ENCODE measurements around the gene EIF4E2.

EIF4E2 gene

DNA sequence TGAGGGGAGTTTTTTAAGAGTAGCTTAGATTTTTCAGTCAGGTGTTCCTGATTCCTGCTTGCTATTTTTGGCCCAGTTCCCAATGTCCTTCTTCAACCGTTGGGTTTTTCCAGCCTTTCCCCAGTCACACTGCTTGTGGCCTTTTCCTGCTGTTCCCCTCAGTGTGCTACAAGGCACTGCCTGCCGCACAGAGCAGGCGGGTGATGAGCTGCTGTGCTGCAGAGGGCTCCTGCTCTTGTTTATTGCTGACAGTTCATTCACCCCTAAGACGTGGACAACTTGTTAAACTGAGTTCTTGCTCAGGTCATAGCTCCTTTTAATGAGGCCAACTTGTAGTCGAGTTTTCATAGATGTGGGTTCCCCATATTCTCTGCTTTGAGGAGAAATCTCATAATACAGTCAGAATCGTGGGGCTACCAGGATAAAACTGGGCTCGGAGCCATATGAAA lies 20.6 kb downstream of the EIF4E2 start:
- Histone ChIP-seq H2BK15ac (ENCODE audit: low read depth, poor library complexity, severe bottlenecking) (no peak overlapping the region), H3K79me1 (replicated peaks; ENCODE audit: low read length, poor library complexity, severe bottlenecking) (peaks cover 32% of the 10 kb centered on the region), H3K4me3 (ENCODE audit: insufficient read depth in 1 of 2, low read depth in 1 of 2, low read length in 2 of 2) (no peak overlapping the region), H3K18ac (ENCODE audit: low read depth in 1 of 2, low read length in 2 of 2) (no peak overlapping the region), H3K9me3 (ENCODE audit: control insufficient read depth, low read length) (no peaks in the 10 kb centered on the region), H3K4ac (ENCODE audit: low read depth in 1 of 2, low read length in 2 of 2) (no peak overlapping the region), H3K36me3 (ENCODE audit: control insufficient read depth in 1 of 2, insufficient read depth in 2 of 2, low read depth in 1 of 2, low read length in 2 of 2) (peaks cover 35 to 82% of the 10 kb centered on the region in 2 experiments), H3K14ac (ENCODE audit: low read length in 2 of 2) (no peak overlapping the region), H3K4me1 (ENCODE audit: control insufficient read depth, insufficient read depth, low read depth, low read length) (peaks cover 9% of the 10 kb centered on the region), H2BK5ac (ENCODE audit: low read depth, low read length, poor library complexity, severe bottlenecking) (no peak overlapping the region), H4K8ac (ENCODE audit: low read length) (no peak overlapping the region), H4K91ac (ENCODE audit: low read length) (no peak overlapping the region), H2BK12ac (ENCODE audit: low read length in 2 of 2) (no peak overlapping the region), H2AK5ac (ENCODE audit: low read length, severe bottlenecking) (no peak overlapping the region), H3K23ac (ENCODE audit: low read length in 2 of 2) (no peak overlapping the region), H3K27ac (ENCODE audit: low read length, poor library complexity, severe bottlenecking) (no peak overlapping the region), H2BK120ac (ENCODE audit: low read depth, low read length) (no peak overlapping the region), H2AFZ (ENCODE audit: low read depth, low read length) (no peak overlapping the region), H3K9ac (ENCODE audit: low read length) (no peak overlapping the region), H3K4me2 (ENCODE audit: low read length, poor library complexity, severe bottlenecking) (no peak overlapping the region), H3K27me3 (ENCODE audit: control insufficient read depth in 1 of 2, insufficient read depth in 1 of 2, low read length in 2 of 2) (no peaks in the 10 kb centered on the region)
- WGBS = 96% methylated on average over 7 of the region's 7 CpGs
- no peak for DNase-seq

DNA sequence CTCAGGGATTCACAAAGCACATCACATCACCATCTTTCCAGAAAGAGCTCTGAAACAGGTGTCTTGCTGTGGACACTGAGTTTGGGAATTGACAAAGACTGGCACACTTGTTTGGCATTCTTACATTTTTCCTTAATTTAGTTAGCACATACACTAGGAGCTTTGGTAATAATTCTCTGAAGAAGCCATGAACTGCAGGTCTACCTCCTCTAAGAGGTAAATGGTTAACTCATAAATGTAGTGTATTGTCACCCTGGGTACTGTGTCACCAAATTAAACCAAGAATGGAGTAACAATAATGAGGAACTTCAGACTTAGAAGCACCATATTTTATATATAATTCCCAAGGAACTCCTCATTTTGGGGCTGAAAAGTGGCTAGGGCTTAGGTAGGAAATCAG lies 22.6 kb downstream of the EIF4E2 start:
- Histone ChIP-seq H3K18ac (ENCODE audit: low read depth in 1 of 2, low read length in 2 of 2) (no peak overlapping the region), H3K4me2 (ENCODE audit: low read length, poor library complexity, severe bottlenecking) (no peak overlapping the region), H2BK15ac (ENCODE audit: low read depth, poor library complexity, severe bottlenecking) (no peak overlapping the region), H3K9ac (ENCODE audit: low read length) (no peak overlapping the region), H3K27ac (ENCODE audit: low read length, poor library complexity, severe bottlenecking) (no peak overlapping the region), H3K27me3 (ENCODE audit: control insufficient read depth in 1 of 2, insufficient read depth in 1 of 2, low read length in 2 of 2) (no peaks in the 10 kb centered on the region), H3K4ac (ENCODE audit: low read depth in 1 of 2, low read length in 2 of 2) (no peak overlapping the region), H3K79me1 (replicated peaks; ENCODE audit: low read length, poor library complexity, severe bottlenecking) (peaks cover 26% of the 10 kb centered on the region), H2BK5ac (ENCODE audit: low read depth, low read length, poor library complexity, severe bottlenecking) (no peak overlapping the region), H4K91ac (ENCODE audit: low read length) (no peak overlapping the region), H3K36me3 (ENCODE audit: control insufficient read depth in 1 of 2, insufficient read depth in 2 of 2, low read depth in 1 of 2, low read length in 2 of 2) (peaks cover 25 to 69% of the 10 kb centered on the region in 2 experiments), H2AK5ac (ENCODE audit: low read length, severe bottlenecking) (no peak overlapping the region), H2BK12ac (ENCODE audit: low read length in 2 of 2) (no peak overlapping the region), H3K4me1 (ENCODE audit: control insufficient read depth, insufficient read depth, low read depth, low read length) (peaks cover 9% of the 10 kb centered on the region), H3K9me3 (ENCODE audit: control insufficient read depth, low read length) (no peaks in the 10 kb centered on the region), H3K14ac (ENCODE audit: low read length in 2 of 2) (no peak overlapping the region), H3K4me3 (ENCODE audit: insufficient read depth in 1 of 2, low read depth in 1 of 2, low read length in 2 of 2) (no peak overlapping the region), H4K8ac (ENCODE audit: low read length) (no peak overlapping the region), H2AFZ (ENCODE audit: low read depth, low read length) (no peak overlapping the region), H3K23ac (ENCODE audit: low read length in 2 of 2) (no peak overlapping the region), H2BK120ac (ENCODE audit: low read depth, low read length) (no peak overlapping the region)
- no peak for DNase-seq

DNA sequence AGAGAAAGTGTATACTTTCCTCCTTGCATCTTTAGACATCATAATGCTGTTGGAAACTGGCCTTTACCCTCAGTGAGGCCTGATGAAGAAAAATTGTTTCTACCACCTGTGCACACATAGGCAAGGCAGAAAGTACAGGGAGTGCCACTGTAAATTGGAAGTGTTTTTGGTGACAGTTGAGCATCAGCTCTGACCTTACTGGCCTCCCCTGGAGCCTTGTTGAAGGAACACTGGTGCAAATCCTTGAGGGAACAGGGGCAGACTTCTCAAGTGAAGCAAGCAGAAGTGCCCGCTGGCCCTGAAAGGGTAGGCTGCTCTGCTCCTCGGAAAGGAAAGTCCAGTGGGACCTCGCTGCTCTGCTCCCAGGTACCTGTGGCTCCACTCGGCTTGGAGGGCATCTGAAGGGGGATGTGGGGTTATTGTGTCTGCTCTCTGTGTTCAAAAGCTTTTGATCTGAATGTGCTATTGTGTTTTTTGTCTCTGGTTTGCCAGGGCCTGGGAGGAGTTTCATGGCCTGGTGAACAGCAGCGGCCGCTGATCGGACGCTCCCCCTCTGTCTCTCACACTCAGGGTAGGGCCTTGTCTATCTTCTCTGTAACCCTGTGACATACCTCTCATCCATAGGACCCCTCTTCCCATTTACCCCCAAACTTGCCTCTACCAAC lies 23.4 kb downstream of the EIF4E2 start:
- H2AFZ ChIP-seq (ENCODE audit: low read depth, low read length) = no peak overlapping the region
- peaks cover 22% of the 10 kb centered on the region for H3K79me1 ChIP-seq (replicated peaks; ENCODE audit: low read length, poor library complexity, severe bottlenecking)
- H3K36me3 ChIP-seq (ENCODE audit: control insufficient read depth in 1 of 2, insufficient read depth in 2 of 2, low read depth in 1 of 2, low read length in 2 of 2) = peaks cover 21 to 67% of the 10 kb centered on the region in 2 experiments
- no peak overlapping the region for H2AK5ac ChIP-seq (ENCODE audit: low read length, severe bottlenecking)
- no peak overlapping the region for H3K14ac ChIP-seq (ENCODE audit: low read length in 2 of 2)
- H3K27me3 ChIP-seq (ENCODE audit: control insufficient read depth in 1 of 2, insufficient read depth in 1 of 2, low read length in 2 of 2) = no peaks in the 10 kb centered on the region
- no peak overlapping the region for H3K27ac ChIP-seq (ENCODE audit: low read length, poor library complexity, severe bottlenecking)
- H3K4me2 ChIP-seq (ENCODE audit: low read length, poor library complexity, severe bottlenecking) = no peak overlapping the region
- H2BK12ac ChIP-seq (ENCODE audit: low read length in 2 of 2) = no peak overlapping the region
- H3K23ac ChIP-seq (ENCODE audit: low read length in 2 of 2) = no peak overlapping the region
- no peak overlapping the region for H2BK5ac ChIP-seq (ENCODE audit: low read depth, low read length, poor library complexity, severe bottlenecking)
- no peak overlapping the region for H3K4ac ChIP-seq (ENCODE audit: low read depth in 1 of 2, low read length in 2 of 2)
- H2BK15ac ChIP-seq (ENCODE audit: low read depth, poor library complexity, severe bottlenecking) = no peak overlapping the region
- H4K8ac ChIP-seq (ENCODE audit: low read length) = no peak overlapping the region
- DNase-seq = no peak
- no peak overlapping the region for H3K9ac ChIP-seq (ENCODE audit: low read length)
- H2BK120ac ChIP-seq (ENCODE audit: low read depth, low read length) = no peak overlapping the region
- H3K4me3 ChIP-seq (ENCODE audit: insufficient read depth in 1 of 2, low read depth in 1 of 2, low read length in 2 of 2) = no peak overlapping the region
- no peak overlapping the region for H3K18ac ChIP-seq (ENCODE audit: low read depth in 1 of 2, low read length in 2 of 2)
- peaks cover 9% of the 10 kb centered on the region for H3K4me1 ChIP-seq (ENCODE audit: control insufficient read depth, insufficient read depth, low read depth, low read length)
- no peak overlapping the region for H4K91ac ChIP-seq (ENCODE audit: low read length)
- no peaks in the 10 kb centered on the region for H3K9me3 ChIP-seq (ENCODE audit: control insufficient read depth, low read length)
- WGBS = 96% methylated on average over 8 of the region's 8 CpGs

DNA sequence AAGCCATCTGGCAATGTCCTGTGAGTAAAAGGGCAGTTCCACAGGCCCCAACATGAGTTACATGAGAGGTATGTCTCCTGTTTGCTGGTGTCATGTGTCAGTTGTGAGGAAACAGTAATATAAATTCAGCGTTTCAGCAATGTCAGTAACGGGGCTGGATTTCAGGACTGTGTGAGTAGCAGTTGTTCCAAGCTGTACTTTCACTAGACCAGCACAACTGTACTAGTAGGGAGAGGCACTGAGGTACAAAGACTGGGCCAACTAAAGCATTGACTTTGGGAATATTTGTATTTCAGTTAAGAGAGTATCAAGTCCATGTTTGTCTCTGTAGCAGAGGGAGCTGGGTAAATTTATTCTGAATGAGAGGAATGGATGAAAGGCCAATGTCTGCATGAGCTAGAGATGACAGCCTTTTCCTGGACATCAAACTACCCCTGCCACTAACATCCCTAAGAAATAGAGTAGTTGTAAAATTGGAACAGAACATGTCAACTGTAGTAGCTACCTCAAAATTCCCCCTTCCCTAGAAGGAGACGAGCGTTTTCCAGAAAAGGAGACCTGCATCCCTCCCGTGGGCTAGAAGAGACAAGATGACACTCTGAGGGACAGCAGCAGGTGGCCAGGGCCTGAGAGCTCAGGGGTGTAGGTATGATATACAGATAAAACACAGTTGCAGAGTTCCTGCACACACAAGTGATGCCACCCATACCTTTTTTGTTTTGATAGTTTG lies 24.4 kb downstream of the EIF4E2 start:
- no peak overlapping the region for H2BK120ac ChIP-seq (ENCODE audit: low read depth, low read length)
- H3K27me3 ChIP-seq (ENCODE audit: control insufficient read depth in 1 of 2, insufficient read depth in 1 of 2, low read length in 2 of 2) = no peaks in the 10 kb centered on the region
- H4K8ac ChIP-seq (ENCODE audit: low read length) = no peak overlapping the region
- H3K4me2 ChIP-seq (ENCODE audit: low read length, poor library complexity, severe bottlenecking) = no peak overlapping the region
- H2BK5ac ChIP-seq (ENCODE audit: low read depth, low read length, poor library complexity, severe bottlenecking) = no peak overlapping the region
- no peak for DNase-seq
- H4K91ac ChIP-seq (ENCODE audit: low read length) = no peak overlapping the region
- H3K14ac ChIP-seq (ENCODE audit: low read length in 2 of 2) = no peak overlapping the region
- peaks cover 18% of the 10 kb centered on the region for H3K79me1 ChIP-seq (replicated peaks; ENCODE audit: low read length, poor library complexity, severe bottlenecking)
- no peak overlapping the region for H3K18ac ChIP-seq (ENCODE audit: low read depth in 1 of 2, low read length in 2 of 2)
- H3K4me3 ChIP-seq (ENCODE audit: insufficient read depth in 1 of 2, low read depth in 1 of 2, low read length in 2 of 2) = no peak overlapping the region
- no peaks in the 10 kb centered on the region for H3K9me3 ChIP-seq (ENCODE audit: control insufficient read depth, low read length)
- H2BK15ac ChIP-seq (ENCODE audit: low read depth, poor library complexity, severe bottlenecking) = no peak overlapping the region
- WGBS = 93% methylated on average over 5 of the region's 5 CpGs
- no peak overlapping the region for H3K4ac ChIP-seq (ENCODE audit: low read depth in 1 of 2, low read length in 2 of 2)
- H2AFZ ChIP-seq (ENCODE audit: low read depth, low read length) = no peak overlapping the region
- no peak overlapping the region for H3K9ac ChIP-seq (ENCODE audit: low read length)
- peaks cover 9% of the 10 kb centered on the region for H3K4me1 ChIP-seq (ENCODE audit: control insufficient read depth, insufficient read depth, low read depth, low read length)
- peaks cover 14 to 67% of the 10 kb centered on the region in 2 experiments for H3K36me3 ChIP-seq (ENCODE audit: control insufficient read depth in 1 of 2, insufficient read depth in 2 of 2, low read depth in 1 of 2, low read length in 2 of 2)
- no peak overlapping the region for H2BK12ac ChIP-seq (ENCODE audit: low read length in 2 of 2)
- H2AK5ac ChIP-seq (ENCODE audit: low read length, severe bottlenecking) = no peak overlapping the region
- H3K23ac ChIP-seq (ENCODE audit: low read length in 2 of 2) = no peak overlapping the region
- no peak overlapping the region for H3K27ac ChIP-seq (ENCODE audit: low read length, poor library complexity, severe bottlenecking)

Data from mesenchymal stem cell (in vitro differentiated cells and primary cell).